ENCODE data around the gene C2orf68. TPM values are rescaled to one million over a fixed set of nuclear protein-coding genes. Genes with fewer than 3 reads are reported as not detected.

Gene C2orf68
- total and polyA plus RNA-seq, 2 of the 8 experiments (the other 6 are each of a cell fraction or from before 2014, with no cell fraction given): 46.3 to 49.4 TPM

DNA sequence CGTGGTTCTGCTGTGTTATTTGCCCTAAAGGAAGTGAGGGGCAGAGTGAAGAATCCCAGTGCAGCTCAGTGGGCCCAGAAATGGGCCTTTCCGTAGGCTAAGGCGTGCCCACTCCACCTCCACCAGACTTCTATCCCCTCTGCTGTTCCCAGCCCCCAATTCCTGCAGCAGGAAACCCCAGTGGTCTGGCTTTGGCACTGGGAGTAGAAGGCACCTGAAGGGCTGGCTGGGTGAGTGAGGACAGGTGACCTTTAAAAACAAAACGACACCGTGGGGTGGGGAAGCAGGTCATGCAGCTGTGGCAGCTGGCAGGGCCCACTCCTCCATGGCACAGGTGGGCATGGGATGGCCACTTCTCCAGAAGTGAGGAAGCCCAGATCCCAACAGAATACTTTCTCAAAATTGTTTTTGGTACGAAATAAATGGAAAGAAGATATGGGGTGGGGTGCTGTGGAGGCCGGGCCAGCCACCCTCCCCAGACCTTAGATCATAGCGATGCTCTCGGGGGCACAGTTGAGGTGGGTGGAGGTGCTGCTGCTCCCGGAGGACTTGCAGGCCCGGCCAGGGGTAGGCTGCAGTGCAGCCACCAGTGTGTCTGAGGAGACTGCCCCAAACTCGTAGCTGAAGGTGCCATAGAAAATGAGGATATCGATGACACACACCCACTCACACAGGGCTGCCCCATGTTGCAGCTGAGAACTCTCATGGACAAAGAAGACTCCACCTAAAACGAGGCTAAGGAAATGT lies 13.1 kb downstream of the C2orf68 start (continued):
- no peak for TF ChIP-seq CBX8 (IDR thresholded peaks at IDR 0.05; ENCODE audit: borderline replicate concordance, low read depth, low read length)
- no peak for TF ChIP-seq SP2 (IDR thresholded peaks at IDR 0.05; ENCODE audit: low read length)
- TF ChIP-seq, protein P1, sequence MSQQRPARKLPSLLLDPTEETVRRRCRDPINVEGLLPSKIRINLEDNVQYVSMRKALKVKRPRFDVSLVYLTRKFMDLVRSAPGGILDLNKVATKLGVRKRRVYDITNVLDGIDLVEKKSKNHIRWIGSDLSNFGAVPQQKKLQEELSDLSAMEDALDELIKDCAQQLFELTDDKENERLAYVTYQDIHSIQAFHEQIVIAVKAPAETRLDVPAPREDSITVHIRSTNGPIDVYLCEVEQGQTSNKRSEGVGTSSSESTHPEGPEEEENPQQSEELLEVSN (IDR thresholded peaks at IDR 0.05): no peak
- TF ChIP-seq GTF2F1 (IDR thresholded peaks at IDR 0.05; ENCODE audit: borderline replicate concordance, low read depth, low read length): no peak
- TF ChIP-seq GABPA (IDR thresholded peaks at IDR 0.05; ENCODE audit: borderline replicate concordance, insufficient read depth, low read length): no peak
- TF ChIP-seq RBBP5 (IDR thresholded peaks at IDR 0.05; ENCODE audit: borderline replicate concordance, low read depth, low read length): no peak
- TF ChIP-seq RAD21 (IDR thresholded peaks at IDR 0.05 in 1 of 2, conservative IDR thresholded peaks at IDR 0.05 in 1 of 2; ENCODE audit: low read depth in 2 of 2, low read length in 2 of 2): no peak
